NCI-H1930 (cell line): ENCODE results near the gene RAP1A.
"Not testable (repeated sequence)": the region's sequence is repeated elsewhere in the genome, so short reads cannot be mapped to it uniquely, and the experiment has no call there.

ENCODE experiments used
- DNase-seq, 2 experiments: peaks; one replicate each; lab custom pipeline; 2025; lab: John Stamatoyannopoulos, UW

Gene RAP1A

GRCh38 chr1:111665497-111665896, 45.9 kb downstream of the RAP1A start:
- DNase-seq, result no peak

- DNase-seq, result no peak
Observed at GRCh38 chr1:111666828-111667227, 47.2 kb downstream of the RAP1A start.

- DNase-seq, result no peak
Observed at GRCh38 chr1:111669268-111669667, 49.7 kb downstream of the RAP1A start.

GRCh38 chr1:111671852-111672251, 52.3 kb downstream of the RAP1A start:
- DNase-seq, result no peak

GRCh38 chr1:111672331-111672730, 52.7 kb downstream of the RAP1A start:
- DNase-seq, result no peak

GRCh38 chr1:111677604-111678003, 58.0 kb downstream of the RAP1A start:
- no peak for DNase-seq

GRCh38 chr1:111679541-111679940, 60.0 kb downstream of the RAP1A start:
- DNase-seq, result no peak

- DNase-seq, result not testable (repeated sequence)
Observed at GRCh38 chr1:111680212-111680800, 60.7 kb downstream of the RAP1A start.

- DNase-seq, result not testable (repeated sequence)
Observed at GRCh38 chr1:111685293-111686153, 65.9 kb downstream of the RAP1A start.

- no peak for DNase-seq
Observed at GRCh38 chr1:111690306-111690617, 70.7 kb downstream of the RAP1A start.

- no peak for DNase-seq
Observed at GRCh38 chr1:111691886-111692285, 72.3 kb downstream of the RAP1A start.

- DNase-seq, result no peak
Observed at GRCh38 chr1:111695801-111696200, 76.2 kb downstream of the RAP1A start.

GRCh38 chr1:111696330-111696729, 76.7 kb downstream of the RAP1A start:
- DNase-seq, result no peak

GRCh38 chr1:111699268-111699667, 79.7 kb downstream of the RAP1A start:
- no peak for DNase-seq

- no peak for DNase-seq
Observed at GRCh38 chr1:111702504-111703050, 83.0 kb downstream of the RAP1A start.

GRCh38 chr1:111704240-111704639, 84.7 kb downstream of the RAP1A start:
- DNase-seq, result no peak

GRCh38 chr1:111704776-111705175, 85.2 kb downstream of the RAP1A start:
- DNase-seq, result no peak

- DNase-seq, result no peak
Observed at GRCh38 chr1:111705841-111706240, 86.3 kb downstream of the RAP1A start.

- DNase-seq, result no peak
Observed at GRCh38 chr1:111706921-111707320, 87.3 kb downstream of the RAP1A start.

GRCh38 chr1:111707906-111708305, 88.3 kb downstream of the RAP1A start:
- DNase-seq, result no peak

- DNase-seq, result no peak
Observed at GRCh38 chr1:111709986-111710385, 90.4 kb downstream of the RAP1A start.

- no peak for DNase-seq
Observed at GRCh38 chr1:111716333-111716732, 96.7 kb downstream of the RAP1A start.

- no peak for DNase-seq
Observed at GRCh38 chr1:111717450-111717849, 97.9 kb downstream of the RAP1A start.
